Endothelial cell of umbilical vein (primary cell): ENCODE results near the gene TFDP2. TPM values are rescaled to one million over a fixed set of nuclear protein-coding genes. Genes with fewer than 3 reads are reported as not detected.
A peak's percentile ranks its signal among the peaks of the same experiment; 100 is the strongest.

ENCODE experiments used
- BruUV-seq: library from RNA; stranded (reverse); fragments of 400-500 nt; replicated peaks from 2 replicates; lab custom pipeline; 2021; lab: Mats Ljungman, UMichigan
- CTCF ChIA-PET: fragments of 300-600, 350-600 bp; sonication (Branson Sonifier 250); formaldehyde crosslinking; loops from one replicate; lab custom pipeline; 2021; ENCODE audit warnings: antibody characterized with exemption, inconsistent platforms; lab: Charles Lee
- POLR2A ChIA-PET: fragments of 300-600, 350-600 bp; sonication (Branson Sonifier 250); formaldehyde crosslinking; loops from one replicate; lab custom pipeline; 2021; ENCODE audit warnings: antibody characterized with exemption, inconsistent platforms; lab: Charles Lee
- DNase-seq: peaks from one replicate; pipeline ENCODE4 v3.0.0-alpha.2; 2011; ENCODE audit warnings: low read depth, low spot score
- FAIRE-seq: peaks from 2 replicates; lab custom pipeline; 2011; peaks lifted over from hg19 to GRCh38; lab: Jason Lieb, UNC
- H2AFZ ChIP-seq: 2 replicates; pipeline ENCODE4 v1.6.0; 2012; ENCODE audit warnings: low read depth, low read length, control low read depth, inconsistent platforms
- H3K27ac ChIP-seq: 2 replicates; pipeline ENCODE4 v1.5.1; 2011; ENCODE audit warnings: low read depth, mild to moderate bottlenecking, control low read depth, low read length, moderate library complexity; ENCODE audit not compliant: insufficient read depth
- H3K27me3 ChIP-seq, 2 experiments: 2 replicates each; pipeline versions ENCODE4 v1.6.0 to v1.6.1; 2011; ENCODE audit warnings: low read length in 2 of 2, mixed read lengths in 1 of 2; ENCODE audit not compliant: control insufficient read depth in 2 of 2, insufficient read depth in 2 of 2
- H3K36me3 ChIP-seq, 2 experiments: 2 replicates in 1 of 2; 3 replicates in 1 of 2; pipeline ENCODE4 v1.5.1; 2011; ENCODE audit warnings: low read length in 2 of 2, mild to moderate bottlenecking in 1 of 2, moderate library complexity in 1 of 2; ENCODE audit not compliant: control insufficient read depth in 2 of 2, insufficient read depth in 2 of 2; ENCODE audit errors: extremely low read depth in 1 of 2
- H3K4me1 ChIP-seq: 3 replicates; pipeline ENCODE4 v1.5.1; 2011; ENCODE audit warnings: mild to moderate bottlenecking, low read length; ENCODE audit not compliant: control insufficient read depth, insufficient read depth; ENCODE audit errors: extremely low read depth
- H3K4me2 ChIP-seq: 2 replicates; pipeline ENCODE4 v1.6.1; 2011; ENCODE audit warnings: low read length, control low read depth, mixed read lengths; ENCODE audit not compliant: insufficient read depth
- H3K4me3 ChIP-seq, 3 experiments: fragments of 200-600 bp in 1 of 3; sonication (generic), shearing (Covaris generic) in 1 of 3; replicated peaks in 1 of 3; 2 replicates each; pipeline ENCODE4 v1.5.1; 2011 to 2016; ENCODE audit warnings: control low read depth in 3 of 3, low read length in 3 of 3, mild to moderate bottlenecking in 2 of 3, inconsistent platforms in 1 of 3, low read depth in 1 of 3, moderate library complexity in 1 of 3; ENCODE audit not compliant: insufficient read depth in 1 of 3
- H3K79me2 ChIP-seq: 2 replicates; pipeline ENCODE4 v1.6.0; 2012; ENCODE audit warnings: low read length, inconsistent platforms; ENCODE audit not compliant: control insufficient read depth, insufficient read depth
- H3K9ac ChIP-seq: replicated peaks from 2 replicates; pipeline ENCODE3; 2011; ENCODE audit warnings: low read length, control low read depth; ENCODE audit not compliant: insufficient read depth; ENCODE audit errors: extremely low read depth
- H3K9me1 ChIP-seq: replicated peaks from 3 replicates; pipeline ENCODE4 v1.6.0; 2011; ENCODE audit warnings: mild to moderate bottlenecking, low read length; ENCODE audit not compliant: control insufficient read depth, insufficient read depth; ENCODE audit errors: extremely low read depth
- H3K9me3 ChIP-seq: replicated peaks from 2 replicates; pipeline ENCODE4 v1.5.1; 2012; ENCODE audit warnings: low read length, inconsistent platforms; ENCODE audit not compliant: control insufficient read depth, insufficient read depth
- H4K20me1 ChIP-seq: replicated peaks from 2 replicates; pipeline ENCODE3; 2011; ENCODE audit warnings: mild to moderate bottlenecking, low read length; ENCODE audit not compliant: control insufficient read depth, insufficient read depth; ENCODE audit errors: extremely low read depth
- EZH2 ChIP-seq: IDR thresholded peaks from 2 replicates; pipeline ENCODE4 v1.6.1; 2012; ENCODE audit warnings: borderline replicate concordance, low read depth, mild to moderate bottlenecking, moderate library complexity, low read length, inconsistent platforms; ENCODE audit not compliant: severe bottlenecking
- FOS ChIP-seq: IDR thresholded peaks from 2 replicates; pipeline ENCODE4 v1.6.1; 2011; ENCODE audit warnings: mild to moderate bottlenecking, low read length, moderate library complexity, borderline replicate concordance; ENCODE audit not compliant: insufficient read depth
- GATA2 ChIP-seq: IDR thresholded peaks from 2 replicates; pipeline ENCODE4 v1.7.0; 2011; ENCODE audit warnings: low read depth, mild to moderate bottlenecking, moderate library complexity, mixed read lengths, low read length; ENCODE audit not compliant: insufficient read length, insufficient read depth
- JUN ChIP-seq: IDR thresholded peaks from 2 replicates; pipeline ENCODE4 v1.6.1; 2011; ENCODE audit warnings: borderline replicate concordance, low read depth; ENCODE audit not compliant: insufficient read length, insufficient read depth
- MAX ChIP-seq: IDR thresholded peaks from 2 replicates; pipeline ENCODE4 v1.6.1; 2011; ENCODE audit not compliant: insufficient read depth, insufficient read length
- MYC ChIP-seq: IDR thresholded peaks from one replicate; pipeline ENCODE4 v1.6.1; 2011; ENCODE audit warnings: mild to moderate bottlenecking, low read depth, low read length
- POLR2A ChIP-seq: IDR thresholded peaks from 2 replicates; pipeline ENCODE4 v1.6.1; 2012; ENCODE audit warnings: low read depth, mild to moderate bottlenecking, control low read depth, low read length
- POLR2AphosphoS5 ChIP-seq: IDR thresholded peaks from 2 replicates; pipeline ENCODE4 v1.6.1; 2012; ENCODE audit warnings: low read depth, mild to moderate bottlenecking, control low read depth, low read length, moderate library complexity; ENCODE audit not compliant: insufficient read depth
- dilution Hi-C: fragments of 300-500 bp; cut with MboI; formaldehyde crosslinking; loops from one replicate; pipeline ENCODE4 v1.15.0; 2019; ENCODE audit warnings: low sequenced_read_pairs; ENCODE audit not compliant: extremely low pct_ligation_motif_present
- intact Hi-C: fragments of 100-400 bp; cut with micrococcal nuclease; formaldehyde crosslinking; loops from one replicate; pipeline ENCODE4 v1.10.0; 2022
- polyA plus RNA-seq, 4 experiments: library from polyadenylated mRNA; depleted of rRNA in 3 of 4; stranded (reverse) in 3 of 4; unstranded in 1 of 4; fragments of >200 nt; gene quantifications; 2 replicates each; pipeline versions ENCODE4 v1.2.1 to v1.2.3, GENCODE V29; 2011 to 2012; ENCODE audit warnings: missing spikeins in 1 of 4
- total RNA-seq: library from RNA; stranded (reverse); gene quantifications from 2 replicates; pipeline ENCODE4 v1.2.3, GENCODE V29; 2021
- TF ChIP-seq, protein P1 (sequence below), 2 donors: IDR thresholded peaks; 1 replicate in 1 of 2; 2 replicates in 1 of 2; pipeline ENCODE4 v1.5.1; 2011; ENCODE audit warnings: low read length in 2 of 2, mild to moderate bottlenecking in 2 of 2, moderate library complexity in 2 of 2, control low read depth in 1 of 2, inconsistent platforms in 1 of 2, low read depth in 1 of 2; ENCODE audit not compliant: insufficient read depth in 1 of 2; ENCODE audit errors: extremely low read depth in 1 of 2

TFDP2 gene
- total and polyA plus RNA-seq, 2 donors (not counting 3 experiments of a cell fraction or from before 2014, with no cell fraction given), result 8.5 to 21.5 TPM

DNA sequence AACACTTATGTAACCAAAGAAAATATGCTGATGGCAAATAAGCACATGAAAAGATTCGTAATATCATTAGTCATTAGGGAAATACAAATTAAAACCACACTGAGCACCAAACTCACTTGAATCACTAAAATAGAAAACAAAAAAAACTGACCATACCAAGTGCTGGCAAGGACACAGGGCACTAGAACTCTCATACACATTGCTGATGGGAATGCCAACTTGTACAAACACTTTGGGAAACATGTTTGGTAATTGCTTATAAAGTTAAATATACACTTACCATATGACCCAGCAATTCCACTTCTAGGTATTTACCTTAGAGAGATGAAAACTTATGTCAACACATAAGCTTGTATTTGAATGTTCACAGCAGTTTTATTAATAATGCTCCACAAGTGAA lies 95.5 kb downstream of the TFDP2 start:
- Histone ChIP-seq H3K4me1 (peaks cover 8% of the 10 kb centered on the region), H3K9me1 (no peaks in the 10 kb centered on the region), H4K20me1 (no peaks in the 10 kb centered on the region), H3K79me2 (no peaks in the 10 kb centered on the region), H3K36me3 (no peaks in the 10 kb centered on the region), H3K9me3 (no peaks in the 10 kb centered on the region), H3K4me2 (peak overlapping the region; percentile 63), H3K4me3 (no peak overlapping the region), H3K9ac (no peak overlapping the region), H3K27ac (peak overlapping the region; percentile 59), H3K27me3 (no peaks in the 10 kb centered on the region), H2AFZ (no peak overlapping the region)
- ChIA-PET POLR2A (no interaction called here), CTCF (no interaction called here)
- no peak for DNase-seq
- BruUV-seq, result no TSS peak
- FAIRE-seq, result no peak
- TF ChIP-seq EZH2 (no peak), MAX (no peak), POLR2A (no peak), FOS (no peak), MYC (no peak), JUN (no peak), GATA2 (no peak), POLR2AphosphoS5 (no peak)
- TF ChIP-seq, protein P1, sequence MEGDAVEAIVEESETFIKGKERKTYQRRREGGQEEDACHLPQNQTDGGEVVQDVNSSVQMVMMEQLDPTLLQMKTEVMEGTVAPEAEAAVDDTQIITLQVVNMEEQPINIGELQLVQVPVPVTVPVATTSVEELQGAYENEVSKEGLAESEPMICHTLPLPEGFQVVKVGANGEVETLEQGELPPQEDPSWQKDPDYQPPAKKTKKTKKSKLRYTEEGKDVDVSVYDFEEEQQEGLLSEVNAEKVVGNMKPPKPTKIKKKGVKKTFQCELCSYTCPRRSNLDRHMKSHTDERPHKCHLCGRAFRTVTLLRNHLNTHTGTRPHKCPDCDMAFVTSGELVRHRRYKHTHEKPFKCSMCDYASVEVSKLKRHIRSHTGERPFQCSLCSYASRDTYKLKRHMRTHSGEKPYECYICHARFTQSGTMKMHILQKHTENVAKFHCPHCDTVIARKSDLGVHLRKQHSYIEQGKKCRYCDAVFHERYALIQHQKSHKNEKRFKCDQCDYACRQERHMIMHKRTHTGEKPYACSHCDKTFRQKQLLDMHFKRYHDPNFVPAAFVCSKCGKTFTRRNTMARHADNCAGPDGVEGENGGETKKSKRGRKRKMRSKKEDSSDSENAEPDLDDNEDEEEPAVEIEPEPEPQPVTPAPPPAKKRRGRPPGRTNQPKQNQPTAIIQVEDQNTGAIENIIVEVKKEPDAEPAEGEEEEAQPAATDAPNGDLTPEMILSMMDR (IDR thresholded peaks at IDR 0.05; ENCODE audit: extremely low read depth in 1 of 2, insufficient read depth in 1 of 2, low read depth in 1 of 2, low read length in 2 of 2), result no peak
- dilution Hi-C loops (no loop called here), intact Hi-C loops (no loop called here)
